Measurements from ENCODE around the gene AOAH.

AOAH gene

DNA sequence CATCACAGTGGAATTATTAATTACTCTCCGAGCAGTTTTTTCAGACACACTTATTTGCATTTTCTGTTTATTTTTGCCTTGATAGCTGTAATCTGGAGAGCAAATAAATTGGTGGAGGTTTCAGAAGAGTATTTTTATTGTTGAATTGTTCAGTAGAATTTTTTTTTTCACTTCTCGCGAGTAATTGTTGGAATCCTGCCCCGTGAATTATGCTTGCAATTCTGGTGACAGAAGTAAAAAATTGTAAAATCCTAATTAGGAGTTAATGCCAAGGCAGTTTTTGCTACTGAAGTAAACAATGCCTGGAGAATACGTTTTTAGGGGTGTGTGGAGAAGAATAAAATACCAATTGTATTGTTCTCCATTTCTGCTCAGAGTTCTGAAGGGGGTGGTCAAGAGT is 88.2 kb downstream of the AOAH start:
- no peak for DNase-seq (ENCODE audit: low read depth)

DNA sequence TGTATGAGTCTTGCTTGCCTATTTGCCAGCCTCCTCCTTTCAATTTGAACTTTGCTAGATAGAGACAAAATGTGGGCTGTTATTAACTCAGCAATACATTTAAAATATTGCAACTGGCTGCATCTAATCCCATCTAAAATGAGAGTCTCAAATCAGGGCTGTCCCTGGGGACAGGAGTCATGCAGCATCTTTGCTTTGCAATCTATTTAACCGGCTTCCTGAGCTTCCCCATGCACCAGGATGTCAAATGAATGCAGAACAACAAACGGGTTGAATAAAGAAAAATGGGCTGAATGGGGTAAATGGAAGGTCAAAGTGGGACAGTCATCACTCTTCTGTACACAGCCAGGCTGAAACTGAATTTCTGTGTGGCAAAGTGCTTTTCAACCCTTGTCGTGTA is 89.2 kb downstream of the AOAH start:
- no peak overlapping the region for H3K4me3 ChIP-seq (ENCODE audit: control insufficient read depth, low read depth, low read length)
- no peak for DNase-seq (ENCODE audit: low read depth)
- TF ChIP-seq, protein P1, sequence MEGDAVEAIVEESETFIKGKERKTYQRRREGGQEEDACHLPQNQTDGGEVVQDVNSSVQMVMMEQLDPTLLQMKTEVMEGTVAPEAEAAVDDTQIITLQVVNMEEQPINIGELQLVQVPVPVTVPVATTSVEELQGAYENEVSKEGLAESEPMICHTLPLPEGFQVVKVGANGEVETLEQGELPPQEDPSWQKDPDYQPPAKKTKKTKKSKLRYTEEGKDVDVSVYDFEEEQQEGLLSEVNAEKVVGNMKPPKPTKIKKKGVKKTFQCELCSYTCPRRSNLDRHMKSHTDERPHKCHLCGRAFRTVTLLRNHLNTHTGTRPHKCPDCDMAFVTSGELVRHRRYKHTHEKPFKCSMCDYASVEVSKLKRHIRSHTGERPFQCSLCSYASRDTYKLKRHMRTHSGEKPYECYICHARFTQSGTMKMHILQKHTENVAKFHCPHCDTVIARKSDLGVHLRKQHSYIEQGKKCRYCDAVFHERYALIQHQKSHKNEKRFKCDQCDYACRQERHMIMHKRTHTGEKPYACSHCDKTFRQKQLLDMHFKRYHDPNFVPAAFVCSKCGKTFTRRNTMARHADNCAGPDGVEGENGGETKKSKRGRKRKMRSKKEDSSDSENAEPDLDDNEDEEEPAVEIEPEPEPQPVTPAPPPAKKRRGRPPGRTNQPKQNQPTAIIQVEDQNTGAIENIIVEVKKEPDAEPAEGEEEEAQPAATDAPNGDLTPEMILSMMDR (IDR thresholded peaks at IDR 0.05; ENCODE audit: control insufficient read depth, insufficient read depth, low read depth, low read length, missing control alignments) = no peak

More for the DNA sequence above, 88.2 kb downstream of the AOAH start:
- TF ChIP-seq, protein P1 (IDR thresholded peaks at IDR 0.05; ENCODE audit: control insufficient read depth, insufficient read depth, low read depth, low read length, missing control alignments) = no peak
- H3K4me3 ChIP-seq (ENCODE audit: control insufficient read depth, low read depth, low read length) = no peak overlapping the region

DNA sequence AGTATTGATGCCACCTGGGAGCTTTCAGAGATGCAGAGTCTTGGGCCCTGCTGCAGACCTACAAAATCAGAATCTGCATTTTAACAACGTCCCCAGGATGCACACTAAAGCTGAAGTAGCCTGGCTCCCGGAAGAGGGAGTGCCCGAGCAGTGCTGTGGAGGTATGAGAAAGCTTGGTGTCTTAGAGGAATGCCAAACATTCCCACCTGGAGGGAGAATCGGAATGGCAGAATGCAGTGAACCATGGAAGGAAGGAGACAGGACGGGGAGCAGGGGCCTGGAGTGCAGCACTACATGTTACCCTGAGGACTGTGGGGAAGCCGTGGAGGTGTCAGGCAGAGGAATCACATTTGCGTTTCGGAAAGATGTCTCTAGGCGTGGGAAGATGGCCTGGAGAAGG is 90.9 kb downstream of the AOAH start:
- no peak overlapping the region for H3K4me3 ChIP-seq (ENCODE audit: control insufficient read depth, low read depth, low read length)
- TF ChIP-seq, protein P1 (IDR thresholded peaks at IDR 0.05; ENCODE audit: control insufficient read depth, insufficient read depth, low read depth, low read length, missing control alignments) = no peak
- no peak for DNase-seq (ENCODE audit: low read depth)

DNA sequence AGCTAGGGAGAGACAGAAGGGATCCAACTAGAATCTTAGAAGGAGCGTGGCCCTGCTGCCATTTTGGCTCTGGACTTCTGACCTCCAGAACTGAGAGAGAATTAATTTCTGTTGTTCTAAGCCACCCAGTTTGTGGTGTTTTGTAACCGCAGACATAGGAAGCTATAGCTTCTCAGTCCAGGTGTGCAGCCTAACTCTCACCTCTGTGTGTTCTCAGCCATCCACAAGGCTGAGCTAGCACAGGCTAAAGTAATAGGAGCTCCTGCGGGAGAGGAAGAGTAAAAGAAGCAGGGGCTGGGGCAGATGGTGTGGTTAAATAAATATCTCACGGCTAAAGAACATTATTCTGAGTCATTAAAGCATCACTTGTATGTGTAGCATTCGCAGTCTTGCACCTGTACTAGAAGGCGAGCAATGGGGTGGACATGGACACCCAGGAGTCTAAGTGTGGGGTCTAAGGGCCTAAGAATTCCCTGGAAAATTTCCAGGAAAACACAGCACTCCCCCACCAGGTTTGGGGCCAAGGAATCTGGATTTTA is 94.1 kb downstream of the AOAH start:
- TF ChIP-seq, protein P1 (IDR thresholded peaks at IDR 0.05; ENCODE audit: control insufficient read depth, insufficient read depth, low read depth, low read length, missing control alignments) = no peak
- DNase-seq (ENCODE audit: low read depth) = no peak

DNA sequence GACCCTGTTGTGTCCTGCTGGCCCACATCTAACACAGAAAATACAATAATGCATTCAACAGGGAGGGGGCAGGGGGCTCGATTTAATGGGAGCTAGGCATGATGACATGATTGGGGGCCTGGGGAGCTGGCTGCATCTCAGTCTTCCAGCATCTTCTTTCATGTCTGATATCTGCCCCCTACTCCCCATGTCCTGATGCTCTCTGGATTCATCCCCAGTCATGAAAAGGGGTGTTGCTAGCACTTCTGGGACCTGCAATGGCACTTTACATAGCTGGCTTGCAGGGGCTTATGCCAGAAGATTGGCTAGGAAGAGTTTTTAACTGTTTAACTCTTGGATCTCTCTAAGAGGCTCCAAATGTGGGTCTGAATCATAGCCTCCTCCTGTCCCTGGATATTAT is 94.9 kb downstream of the AOAH start:
- no peak for DNase-seq (ENCODE audit: low read depth)
- H3K4me3 ChIP-seq (ENCODE audit: control insufficient read depth, low read depth, low read length) = no peak overlapping the region
- TF ChIP-seq, protein P1 (IDR thresholded peaks at IDR 0.05; ENCODE audit: control insufficient read depth, insufficient read depth, low read depth, low read length, missing control alignments) = no peak

More for the DNA sequence above, 94.1 kb downstream of the AOAH start:
- H3K4me3 ChIP-seq (ENCODE audit: control insufficient read depth, low read depth, low read length) = no peak overlapping the region

DNA sequence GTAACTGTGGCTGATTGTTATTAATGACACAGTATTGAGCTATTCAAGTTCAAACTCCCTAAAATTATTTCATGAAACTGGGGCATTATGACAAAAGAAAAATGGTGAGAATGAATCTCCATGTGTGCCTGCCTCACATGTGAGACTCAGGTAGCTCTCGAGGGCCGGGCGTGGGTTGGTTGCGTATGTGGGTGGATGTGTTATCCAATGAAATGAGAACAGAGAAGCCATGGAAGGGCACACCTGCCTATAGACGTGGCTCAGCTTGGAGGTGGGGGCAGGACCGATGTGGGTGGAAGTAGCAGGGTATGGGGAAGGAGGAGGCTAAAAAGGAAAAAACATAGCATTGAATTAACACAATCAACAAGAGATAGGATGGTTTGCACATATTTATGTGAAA is 96.5 kb downstream of the AOAH start:
- TF ChIP-seq, protein P1 (IDR thresholded peaks at IDR 0.05; ENCODE audit: control insufficient read depth, insufficient read depth, low read depth, low read length, missing control alignments) = no peak

DNA sequence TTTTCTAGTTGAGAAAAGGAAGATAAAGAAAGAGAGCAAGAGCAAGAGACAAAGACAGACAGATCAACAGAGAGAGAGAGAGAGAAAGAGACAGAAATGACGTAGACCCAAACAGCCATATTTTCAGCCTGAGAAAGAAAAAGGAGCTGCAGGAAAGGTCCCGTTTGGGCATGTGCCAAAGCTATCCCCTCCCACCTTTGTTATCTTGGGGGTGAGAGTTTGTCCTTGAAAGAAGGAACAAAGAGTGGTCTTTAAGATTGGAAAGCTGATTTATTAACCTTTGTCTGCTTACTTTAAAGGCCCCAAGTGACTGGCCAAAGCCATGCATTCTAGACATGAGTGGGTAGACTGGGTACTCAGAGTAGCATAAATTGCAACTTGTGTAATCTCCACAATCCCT is 98.2 kb downstream of the AOAH start:
- TF ChIP-seq, protein P1 (IDR thresholded peaks at IDR 0.05; ENCODE audit: control insufficient read depth, insufficient read depth, low read depth, low read length, missing control alignments) = no peak
- no peak for DNase-seq (ENCODE audit: low read depth)
- no peak overlapping the region for H3K4me3 ChIP-seq (ENCODE audit: control insufficient read depth, low read depth, low read length)

More for the DNA sequence above, 96.5 kb downstream of the AOAH start:
- DNase-seq (ENCODE audit: low read depth) = no peak
- no peak overlapping the region for H3K4me3 ChIP-seq (ENCODE audit: control insufficient read depth, low read depth, low read length)

All from AG09309 (cell line).